Adipocyte (in vitro differentiated cells): ENCODE results near the gene FHAD1.
"Not testable (repeated sequence)": the region's sequence is repeated elsewhere in the genome, so short reads cannot be mapped to it uniquely, and the experiment has no call there.

Source experiments
- DNase-seq: peaks from one replicate; pipeline ENCODE4 v3.0.0-alpha.2; 2015; ENCODE audit warnings: low read depth
- H3K27me3 ChIP-seq: replicated peaks from 2 replicates; pipeline ENCODE4 v1.7.0; 2013; ENCODE audit warnings: mild to moderate bottlenecking, low read length, moderate library complexity; ENCODE audit not compliant: control insufficient read depth, insufficient read depth
- H3K36me3 ChIP-seq: 2 replicates; pipeline ENCODE4 v1.7.0; 2013; ENCODE audit warnings: low read length, mild to moderate bottlenecking, moderate library complexity; ENCODE audit not compliant: control insufficient read depth, insufficient read depth, severe bottlenecking
- H3K4me1 ChIP-seq: 2 replicates; pipeline ENCODE4 v1.7.0; 2013; ENCODE audit warnings: mild to moderate bottlenecking, low read length, moderate library complexity; ENCODE audit not compliant: control insufficient read depth, insufficient read depth
- H3K4me3 ChIP-seq: 2 replicates; pipeline ENCODE4 v1.7.0; 2013; ENCODE audit warnings: mild to moderate bottlenecking, low read length, moderate library complexity
- H3K9ac ChIP-seq: 2 replicates; pipeline ENCODE4 v1.7.0; 2013; ENCODE audit warnings: mild to moderate bottlenecking, low read length, moderate library complexity
- H3K9me3 ChIP-seq: 2 replicates; pipeline ENCODE4 v1.7.0; 2013; ENCODE audit warnings: mild to moderate bottlenecking, low read length, moderate library complexity; ENCODE audit not compliant: control insufficient read depth

FHAD1 gene

DNA sequence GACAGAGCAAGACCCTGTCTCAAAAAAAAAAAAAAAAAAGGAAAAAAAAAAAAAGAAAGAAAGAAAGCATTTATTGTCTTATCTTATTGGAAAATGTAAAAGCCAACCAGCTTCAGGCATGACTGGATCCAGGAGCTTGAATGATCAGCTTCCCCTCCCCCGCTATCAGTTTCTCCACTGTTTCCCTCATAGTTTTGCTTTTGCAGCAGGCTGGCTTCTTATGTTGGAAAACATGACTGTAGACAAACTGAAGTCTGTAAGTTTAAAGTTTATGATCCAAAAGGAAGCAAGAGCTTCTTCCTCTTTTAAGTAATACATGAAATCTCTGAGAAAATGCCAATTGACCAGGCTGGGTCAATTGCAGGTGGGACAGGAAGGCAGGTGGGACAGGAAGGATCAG lies 52.2 kb downstream of the FHAD1 start:
- H3K4me3 ChIP-seq: no peak overlapping the region
- H3K4me1 ChIP-seq: no peaks in the 10 kb centered on the region
- H3K9me3 ChIP-seq: peaks cover 7% of the 10 kb centered on the region
- no peak overlapping the region for H3K9ac ChIP-seq
- DNase-seq: no peak
- H3K27me3 ChIP-seq: peaks cover 11% of the 10 kb centered on the region
- no peaks in the 10 kb centered on the region for H3K36me3 ChIP-seq

DNA sequence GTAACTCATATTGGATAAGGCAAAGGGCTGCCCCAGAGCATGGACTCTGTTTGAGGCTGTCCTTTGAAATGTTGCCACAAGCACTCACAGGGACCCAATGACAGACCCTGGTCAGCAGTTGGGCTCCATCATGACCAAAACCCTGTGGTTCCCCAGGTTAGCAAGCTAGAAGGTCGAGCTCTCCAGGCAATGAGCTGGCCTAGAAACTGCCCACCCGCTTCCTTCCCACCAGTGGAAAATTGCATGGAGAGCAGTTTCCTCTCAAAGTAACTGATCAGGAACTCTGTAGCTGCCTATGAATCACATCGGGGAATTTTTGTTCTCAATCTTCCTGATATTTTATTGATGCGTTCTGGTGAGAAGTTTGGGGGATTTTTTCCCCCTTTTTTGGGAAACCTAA lies 52.8 kb downstream of the FHAD1 start:
- H3K9me3 ChIP-seq: peaks cover 7% of the 10 kb centered on the region

DNA sequence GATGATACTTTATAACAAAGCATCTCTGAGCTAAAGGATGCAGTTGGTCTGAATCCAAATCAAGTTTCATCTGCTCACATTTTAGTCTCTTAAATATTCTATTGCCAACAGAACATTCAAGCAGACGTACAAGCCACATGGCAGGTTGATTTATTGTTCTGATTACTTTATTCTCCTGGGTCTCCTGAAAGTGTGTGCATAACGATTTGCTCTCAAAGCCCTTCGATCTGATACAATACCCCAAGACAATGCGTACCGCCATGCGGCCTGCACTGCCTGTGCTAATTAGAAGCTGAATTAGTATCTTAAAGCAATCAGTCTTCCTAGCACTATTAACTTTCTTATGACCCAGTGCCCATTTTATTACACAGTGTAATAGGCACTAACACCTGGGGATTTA lies 56.9 kb downstream of the FHAD1 start:
- DNase-seq: no peak
- H3K4me1 ChIP-seq: peaks cover 3% of the 10 kb centered on the region

More for the DNA sequence above, 52.8 kb downstream of the FHAD1 start:
- H3K36me3 ChIP-seq: no peaks in the 10 kb centered on the region
- no peak overlapping the region for H3K4me3 ChIP-seq
- no peaks in the 10 kb centered on the region for H3K4me1 ChIP-seq
- peaks cover 11% of the 10 kb centered on the region for H3K27me3 ChIP-seq
- no peak overlapping the region for H3K9ac ChIP-seq
- DNase-seq: no peak

DNA sequence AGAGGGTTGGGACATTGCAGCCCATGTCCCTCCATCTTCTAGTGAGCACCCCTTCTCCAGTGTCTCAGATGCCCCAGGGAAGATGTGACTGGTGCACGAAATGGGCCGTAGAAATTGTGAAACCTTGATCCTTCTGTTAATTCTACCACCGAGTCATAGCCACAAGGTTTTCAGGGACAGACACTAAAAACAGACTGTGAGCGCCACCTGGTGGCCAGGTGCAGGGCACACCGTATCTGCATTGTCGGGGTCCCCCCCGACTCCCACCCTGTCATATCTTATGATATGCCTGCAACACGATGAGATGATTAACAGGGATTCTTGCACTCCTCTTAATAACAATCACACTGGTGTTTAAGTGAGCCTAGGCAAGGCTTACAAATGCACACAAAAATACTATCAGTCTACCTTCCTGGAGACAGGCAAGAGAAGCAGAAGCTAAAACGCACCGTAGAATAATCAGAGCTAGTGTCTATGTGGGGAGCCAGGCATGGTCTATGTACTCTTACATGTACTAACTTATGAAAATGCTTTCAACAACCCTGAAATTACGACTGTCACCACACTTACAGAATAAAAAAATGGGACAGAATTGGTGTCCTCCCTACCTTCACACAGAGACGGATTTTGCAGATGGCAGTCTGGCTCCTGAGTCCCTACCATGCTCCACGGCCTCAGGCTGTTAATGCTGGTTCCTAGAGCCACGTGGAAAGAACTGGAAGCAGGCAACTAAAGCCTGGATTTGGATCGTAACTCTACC lies 57.9 kb downstream of the FHAD1 start:
- no peak overlapping the region for H3K4me3 ChIP-seq
- H3K27me3 ChIP-seq: peaks cover 4% of the 10 kb centered on the region
- H3K9me3 ChIP-seq: no peaks in the 10 kb centered on the region
- H3K4me1 ChIP-seq: peaks cover 3% of the 10 kb centered on the region
- no peak overlapping the region for H3K9ac ChIP-seq
- H3K36me3 ChIP-seq: no peaks in the 10 kb centered on the region
- DNase-seq: peak; percentile 64

More for the DNA sequence above, 56.9 kb downstream of the FHAD1 start:
- H3K4me3 ChIP-seq: no peak overlapping the region
- H3K36me3 ChIP-seq: no peaks in the 10 kb centered on the region
- no peak overlapping the region for H3K9ac ChIP-seq
- H3K27me3 ChIP-seq: peaks cover 5% of the 10 kb centered on the region
- H3K9me3 ChIP-seq: no peaks in the 10 kb centered on the region

DNA sequence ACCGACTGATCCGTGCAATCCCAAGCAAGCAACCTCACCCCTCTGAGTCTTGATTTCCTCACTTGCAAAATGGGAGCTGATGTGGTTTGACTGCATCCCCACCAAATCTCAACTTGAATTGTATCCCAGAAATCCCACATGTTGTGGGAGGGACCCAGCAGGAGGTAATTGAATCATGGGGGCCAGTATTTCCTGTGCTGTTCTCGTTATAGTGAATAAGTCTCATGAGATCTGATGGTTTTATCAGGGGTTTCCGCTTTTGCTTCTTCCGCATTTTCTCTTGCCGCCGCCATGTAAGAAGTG lies 58.4 kb downstream of the FHAD1 start:
- peak; percentile 39 for DNase-seq
- Histone ChIP-seq H3K4me3 (no peak overlapping the region), H3K9ac (no peak overlapping the region), H3K27me3 (peaks cover 4% of the 10 kb centered on the region), H3K36me3 (no peaks in the 10 kb centered on the region), H3K9me3 (no peaks in the 10 kb centered on the region), H3K4me1 (peaks cover 3% of the 10 kb centered on the region)

DNA sequence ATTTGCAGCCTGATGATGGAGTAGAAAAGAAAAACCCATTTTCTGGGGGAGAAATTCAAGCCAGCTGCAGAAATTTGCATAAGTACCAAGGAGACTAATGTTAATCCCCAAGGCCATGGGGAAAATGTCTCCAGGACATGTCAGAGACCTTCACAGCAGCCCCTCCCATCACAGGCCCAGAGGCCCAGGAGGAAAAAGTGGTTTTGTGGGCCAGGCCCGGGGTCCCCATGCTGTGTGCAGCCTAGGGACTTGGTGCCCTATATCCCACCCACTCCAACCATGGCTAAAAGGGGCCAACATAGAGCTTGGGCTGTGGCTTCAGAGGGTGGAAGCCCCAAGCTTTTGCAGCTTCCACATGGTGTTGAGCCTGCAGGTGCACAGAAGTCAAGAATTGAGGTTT lies 59.3 kb downstream of the FHAD1 start:
- not testable (repeated sequence) for H3K27me3 ChIP-seq, H3K36me3 ChIP-seq, H3K4me3 ChIP-seq, H3K9me3 ChIP-seq, H3K4me1 ChIP-seq, H3K9ac ChIP-seq, DNase-seq

DNA sequence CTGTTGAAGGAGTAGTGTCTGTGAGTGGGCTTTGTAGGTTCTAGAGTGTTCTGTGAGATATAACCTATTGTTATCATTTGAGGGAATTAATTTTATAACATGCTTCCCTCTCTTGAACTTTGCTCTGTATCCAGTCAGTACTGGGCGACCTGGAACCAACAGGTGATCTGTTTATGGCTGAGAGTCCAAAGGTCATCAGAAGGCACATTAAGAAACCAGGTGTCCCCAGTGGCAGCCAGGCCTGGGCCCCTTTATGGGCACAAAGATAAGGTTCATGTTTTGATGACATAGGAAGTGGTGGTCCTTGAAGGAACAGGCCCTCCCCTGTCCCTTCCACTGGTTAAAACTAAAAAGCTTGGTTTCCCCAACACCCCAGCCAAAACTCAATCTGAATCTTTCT lies 61.1 kb downstream of the FHAD1 start:
- Histone ChIP-seq H3K36me3 (no peaks in the 10 kb centered on the region), H3K4me1 (peaks cover 3% of the 10 kb centered on the region), H3K4me3 (no peak overlapping the region), H3K9ac (no peak overlapping the region), H3K27me3 (peaks cover 4% of the 10 kb centered on the region), H3K9me3 (peaks cover 10% of the 10 kb centered on the region)
- no peak for DNase-seq

DNA sequence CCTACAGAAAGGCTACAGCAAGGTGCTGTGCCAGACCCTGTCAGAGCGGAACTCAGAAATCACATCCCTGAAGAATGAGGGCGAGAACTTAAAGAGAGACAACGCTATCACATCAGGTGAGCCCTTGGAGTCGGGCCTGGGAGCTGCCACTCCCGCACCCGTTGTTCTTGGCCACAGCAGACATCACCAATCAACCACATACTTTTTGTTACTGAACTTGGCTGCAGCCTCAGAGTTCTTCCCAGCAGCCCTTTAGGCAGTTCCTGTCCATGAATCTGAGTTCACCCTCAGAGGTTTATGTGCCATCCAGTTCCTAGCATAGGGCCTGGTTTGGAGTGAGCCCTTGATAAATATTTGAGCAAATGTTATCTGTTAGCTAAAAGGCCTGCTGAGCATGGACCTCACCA lies 61.6 kb downstream of the FHAD1 start:
- DNase-seq: no peak
- Histone ChIP-seq H3K9me3 (peaks cover 10% of the 10 kb centered on the region), H3K4me1 (peaks cover 3% of the 10 kb centered on the region), H3K9ac (no peak overlapping the region), H3K36me3 (no peaks in the 10 kb centered on the region), H3K27me3 (peaks cover 4% of the 10 kb centered on the region), H3K4me3 (no peak overlapping the region)

DNA sequence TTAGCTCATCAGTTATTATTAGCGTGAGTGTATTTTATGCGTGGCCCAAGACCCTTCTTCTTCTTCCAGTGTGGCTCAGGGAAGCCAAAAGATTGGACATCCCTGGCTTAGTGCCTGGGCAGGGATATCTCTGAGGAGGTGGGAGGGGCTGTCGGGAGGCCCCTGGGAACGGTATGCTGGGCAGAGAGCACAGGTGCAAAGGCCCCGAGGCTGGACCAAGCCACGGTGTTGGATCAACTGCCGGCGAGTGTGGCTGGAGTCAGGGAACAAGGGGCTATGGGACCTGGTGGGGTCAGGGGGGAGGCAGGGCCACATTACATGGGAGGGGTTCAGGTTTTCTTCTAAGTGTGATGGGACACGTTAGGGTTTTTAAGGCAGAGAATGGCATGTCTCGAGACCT lies 62.7 kb downstream of the FHAD1 start:
- Histone ChIP-seq H3K9me3 (peaks cover 10% of the 10 kb centered on the region), H3K36me3 (no peaks in the 10 kb centered on the region), H3K9ac (no peak overlapping the region), H3K4me1 (peaks cover 3% of the 10 kb centered on the region), H3K4me3 (no peak overlapping the region), H3K27me3 (peaks cover 4% of the 10 kb centered on the region)
- no peak for DNase-seq

DNA sequence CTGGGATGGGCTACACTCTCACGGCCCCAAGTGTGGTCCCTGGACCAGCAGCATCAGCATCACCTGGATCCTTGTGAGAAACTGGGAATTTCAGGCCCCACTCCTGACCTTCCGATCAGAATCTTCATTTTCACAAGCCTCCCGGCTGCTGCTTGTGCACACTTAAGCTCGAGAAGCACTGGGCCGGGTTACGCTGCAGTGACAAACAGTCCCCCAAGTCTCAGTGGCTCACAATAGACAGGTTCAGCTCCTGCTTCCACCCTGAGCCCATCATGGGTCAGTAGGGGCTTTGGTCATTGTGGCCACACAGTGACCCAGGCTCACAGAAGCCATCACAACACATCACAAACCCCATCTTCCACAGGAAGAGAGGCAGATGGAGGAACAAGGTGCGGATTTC lies 63.5 kb downstream of the FHAD1 start:
- DNase-seq: no peak
- no peak overlapping the region for H3K9ac ChIP-seq
- H3K4me1 ChIP-seq: no peaks in the 10 kb centered on the region
- no peak overlapping the region for H3K4me3 ChIP-seq
- H3K27me3 ChIP-seq: peaks cover 7% of the 10 kb centered on the region
- H3K36me3 ChIP-seq: no peaks in the 10 kb centered on the region
- peaks cover 10% of the 10 kb centered on the region for H3K9me3 ChIP-seq

DNA sequence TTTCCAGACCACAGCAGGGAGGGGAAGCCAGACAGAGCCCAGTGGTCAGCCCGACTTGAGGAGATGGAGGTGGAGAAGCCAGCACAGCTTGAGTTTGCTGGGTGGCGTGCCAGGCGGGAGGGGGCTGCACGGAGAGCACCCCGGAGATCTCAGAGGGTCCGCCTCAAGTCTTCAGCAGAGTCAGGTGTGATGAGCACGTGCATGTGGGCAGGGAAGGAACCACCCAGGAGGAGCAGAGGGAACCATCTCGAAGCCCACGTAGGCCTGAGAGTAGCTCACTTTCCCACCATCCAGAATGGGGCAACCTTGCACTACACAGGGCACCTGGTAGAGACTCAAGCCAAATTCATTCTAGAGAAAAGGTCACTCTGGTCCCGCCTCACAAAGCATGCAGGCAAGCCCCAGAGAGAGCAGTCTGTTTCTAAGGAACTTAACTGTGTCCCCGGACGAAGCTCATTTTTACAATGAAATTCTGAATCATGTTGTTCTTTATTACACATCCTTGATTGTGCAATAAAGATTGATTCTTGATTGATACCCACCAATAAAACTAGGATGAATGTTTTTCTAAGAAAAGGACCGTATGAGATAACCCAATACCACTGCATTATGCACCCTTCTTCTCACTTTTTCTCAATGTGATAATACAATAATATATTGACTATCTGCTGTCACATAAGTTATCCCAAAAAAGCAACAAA lies 64.2 kb downstream of the FHAD1 start:
- H3K4me1 ChIP-seq: no peaks in the 10 kb centered on the region
- DNase-seq: no peak
- no peaks in the 10 kb centered on the region for H3K36me3 ChIP-seq
- no peak overlapping the region for H3K9ac ChIP-seq
- no peak overlapping the region for H3K4me3 ChIP-seq
- H3K27me3 ChIP-seq: peaks cover 14% of the 10 kb centered on the region
- peaks cover 10% of the 10 kb centered on the region for H3K9me3 ChIP-seq
